Natural killer cell (primary cell): ENCODE measurements around the gene PLCB1. TPM values are rescaled to one million over a fixed set of nuclear protein-coding genes. Genes with fewer than 3 reads are reported as not detected.

Experiments
- ATAC-seq, 3 donors: fragments of 150-1000 bp in 2 of 3; fragments of 200-7000 bp in 1 of 3; cut with Tn5 transposase; 1 replicate in 1 of 3; 2 replicates in 2 of 3; pipeline ENCODE4 v1.10.0; 2021; ENCODE audit warnings: mild to moderate bottlenecking in 2 of 3, moderate library complexity in 2 of 3
- DNase-seq, 2 donors: peaks; one replicate each; pipeline versions ENCODE4 v3.0.0 to v3.0.0-alpha.2; 2013 to 2021; ENCODE audit warnings: mixed read lengths in 1 of 2
- H3K27ac ChIP-seq: one replicate; pipeline ENCODE4 v1.5.1; 2013; ENCODE audit warnings: mild to moderate bottlenecking, low read length
- H3K27me3 ChIP-seq: one replicate; pipeline ENCODE4 v1.6.1; 2013; ENCODE audit warnings: low read length; ENCODE audit not compliant: control insufficient read depth, insufficient read depth
- H3K36me3 ChIP-seq: one replicate; pipeline ENCODE4 v1.6.1; 2013; ENCODE audit warnings: low read length; ENCODE audit not compliant: control insufficient read depth, insufficient read depth
- H3K4me1 ChIP-seq: one replicate; pipeline ENCODE4 v1.6.1; 2013; ENCODE audit warnings: low read length; ENCODE audit not compliant: control insufficient read depth, insufficient read depth
- H3K4me3 ChIP-seq: one replicate; pipeline ENCODE4 v1.5.1; 2013; ENCODE audit warnings: low read length
- H3K9me3 ChIP-seq: one replicate; pipeline ENCODE4 v1.6.1; 2013; ENCODE audit warnings: low read length; ENCODE audit not compliant: control insufficient read depth, insufficient read depth
- H3K27ac Mint-ChIP-seq, 2 donors: one replicate each; pipeline ENCODE4 v1.8.0; 2022; ENCODE audit warnings: mild to moderate bottlenecking in 2 of 2, mixed read lengths in 2 of 2, moderate library complexity in 1 of 2
- H3K27me3 Mint-ChIP-seq, 2 donors: one replicate each; pipeline ENCODE4 v1.8.0; 2022; ENCODE audit warnings: low read depth in 2 of 2, mixed read lengths in 2 of 2
- H3K36me3 Mint-ChIP-seq: one replicate; pipeline ENCODE4 v1.8.0; 2022; ENCODE audit warnings: mixed read lengths
- H3K4me1 Mint-ChIP-seq, 2 donors: one replicate each; pipeline ENCODE4 v1.8.0; 2022; ENCODE audit warnings: mixed read lengths in 2 of 2
- H3K4me3 Mint-ChIP-seq: one replicate; pipeline ENCODE4 v1.8.0; 2022; ENCODE audit warnings: mild to moderate bottlenecking, moderate library complexity, mixed read lengths
- H3K9me3 Mint-ChIP-seq, 2 donors: one replicate each; pipeline ENCODE4 v1.8.0; 2022; ENCODE audit warnings: mixed read lengths in 2 of 2
- WGBS: methylation state at CpG from one replicate; pipeline ENCODE4 v1.1.7; 2013; ENCODE audit warnings: missing lambda C conversion rate; ENCODE audit not compliant: insufficient coverage; 5-methylcytosine and 5-hydroxymethylcytosine counted together
- intact Hi-C: fragments of 100-400 bp; cut with micrococcal nuclease; formaldehyde crosslinking; loops from one replicate; pipeline ENCODE4 v1.14.2; 2022
- total RNA-seq, 4 donors: library from RNA; stranded (reverse); fragments of 120-200 nt in 1 of 4; gene quantifications; one replicate each; pipeline versions ENCODE4 v1.2.3 to v1.2.4, GENCODE V29; 2013 to 2022
- TF ChIP-seq, protein P1 (sequence below): fragments of 200-600 bp; IDR thresholded peaks from one replicate; pipeline ENCODE4 v1.8.0; 2022; ENCODE audit warnings: antibody characterized with exemption

Gene PLCB1
- total RNA-seq, 3 donors from 2014 or later (not counting 1 experiment from before 2014, with no cell fraction given) = 48.7 to 66.2 (median 57.7) TPM

DNA sequence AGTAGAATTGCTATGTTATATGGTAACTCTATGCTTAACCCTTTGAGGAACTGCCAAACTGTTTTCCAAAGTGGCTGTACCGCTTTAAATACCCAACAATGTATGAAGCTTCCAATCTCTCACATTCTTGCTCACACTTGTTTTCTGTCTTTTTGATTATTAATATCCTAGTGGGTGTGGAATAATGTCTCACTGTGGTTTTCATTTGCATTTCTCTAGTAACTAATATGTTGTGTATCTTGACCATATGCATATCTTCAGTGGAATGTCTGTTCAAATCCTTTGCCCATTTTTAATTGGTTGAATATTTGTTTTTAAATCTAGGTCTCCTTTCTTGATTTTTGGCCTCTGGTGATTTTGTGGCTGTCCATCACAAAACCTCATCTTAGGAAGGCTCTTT lies 759.0 kb downstream of the PLCB1 start:
- Mint-ChIP-seq H3K9me3 (peaks cover 13 to 16% of the 10 kb centered on the region in 2 donors), H3K4me1 (no peaks in the 10 kb centered on the region), H3K27me3 (no peaks in the 10 kb centered on the region), H3K27ac (no peak overlapping the region), H3K4me3 (no peak overlapping the region), H3K36me3 (peaks cover 22% of the 10 kb centered on the region)
- Histone ChIP-seq H3K4me3 (no peak overlapping the region), H3K27ac (no peak overlapping the region), H3K36me3 (no peaks in the 10 kb centered on the region), H3K9me3 (peaks cover 5% of the 10 kb centered on the region), H3K27me3 (no peaks in the 10 kb centered on the region), H3K4me1 (no peaks in the 10 kb centered on the region)
- no CpG with 5 or more reads among the region's 1 CpG for WGBS
- ATAC-seq (no peak), DNase-seq (no peak)
- intact Hi-C loops = no loop called here
- TF ChIP-seq, protein P1, sequence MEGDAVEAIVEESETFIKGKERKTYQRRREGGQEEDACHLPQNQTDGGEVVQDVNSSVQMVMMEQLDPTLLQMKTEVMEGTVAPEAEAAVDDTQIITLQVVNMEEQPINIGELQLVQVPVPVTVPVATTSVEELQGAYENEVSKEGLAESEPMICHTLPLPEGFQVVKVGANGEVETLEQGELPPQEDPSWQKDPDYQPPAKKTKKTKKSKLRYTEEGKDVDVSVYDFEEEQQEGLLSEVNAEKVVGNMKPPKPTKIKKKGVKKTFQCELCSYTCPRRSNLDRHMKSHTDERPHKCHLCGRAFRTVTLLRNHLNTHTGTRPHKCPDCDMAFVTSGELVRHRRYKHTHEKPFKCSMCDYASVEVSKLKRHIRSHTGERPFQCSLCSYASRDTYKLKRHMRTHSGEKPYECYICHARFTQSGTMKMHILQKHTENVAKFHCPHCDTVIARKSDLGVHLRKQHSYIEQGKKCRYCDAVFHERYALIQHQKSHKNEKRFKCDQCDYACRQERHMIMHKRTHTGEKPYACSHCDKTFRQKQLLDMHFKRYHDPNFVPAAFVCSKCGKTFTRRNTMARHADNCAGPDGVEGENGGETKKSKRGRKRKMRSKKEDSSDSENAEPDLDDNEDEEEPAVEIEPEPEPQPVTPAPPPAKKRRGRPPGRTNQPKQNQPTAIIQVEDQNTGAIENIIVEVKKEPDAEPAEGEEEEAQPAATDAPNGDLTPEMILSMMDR = no peak

DNA sequence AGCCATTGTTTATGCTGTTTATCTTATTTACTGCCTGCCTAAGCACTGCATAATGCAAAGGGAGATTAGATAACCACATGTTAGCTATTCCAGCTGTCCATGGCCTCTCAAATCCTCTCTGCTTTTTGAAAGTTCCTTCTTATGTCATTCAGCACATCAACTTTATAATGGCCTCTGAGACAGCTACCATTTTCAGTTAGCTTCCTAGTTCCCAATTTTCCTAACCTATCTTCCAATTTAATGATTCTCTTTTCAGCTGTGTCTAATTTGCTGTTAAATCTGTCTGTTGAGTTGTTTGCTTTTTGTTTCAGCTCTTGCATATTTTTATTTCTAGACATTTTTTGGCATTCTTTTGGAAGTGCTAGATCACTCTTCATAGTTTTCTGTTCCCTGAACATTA lies 763.4 kb downstream of the PLCB1 start:
- Mint-ChIP-seq H3K36me3 (peaks cover 9% of the 10 kb centered on the region), H3K27me3 (no peaks in the 10 kb centered on the region), H3K4me3 (no peak overlapping the region), H3K27ac (no peak overlapping the region), H3K4me1 (no peaks in the 10 kb centered on the region), H3K9me3 (peaks cover 5 to 16% of the 10 kb centered on the region in 2 donors)
- H3K27me3 ChIP-seq = no peaks in the 10 kb centered on the region
- H3K4me3 ChIP-seq = no peak overlapping the region
- no peaks in the 10 kb centered on the region for H3K36me3 ChIP-seq
- intact Hi-C loops = no loop called here
- TF ChIP-seq, protein P1 = no peak
- no peak for ATAC-seq
- no peak for DNase-seq
- no peak overlapping the region for H3K27ac ChIP-seq
- peaks cover 5% of the 10 kb centered on the region for H3K9me3 ChIP-seq
- H3K4me1 ChIP-seq = no peaks in the 10 kb centered on the region

DNA sequence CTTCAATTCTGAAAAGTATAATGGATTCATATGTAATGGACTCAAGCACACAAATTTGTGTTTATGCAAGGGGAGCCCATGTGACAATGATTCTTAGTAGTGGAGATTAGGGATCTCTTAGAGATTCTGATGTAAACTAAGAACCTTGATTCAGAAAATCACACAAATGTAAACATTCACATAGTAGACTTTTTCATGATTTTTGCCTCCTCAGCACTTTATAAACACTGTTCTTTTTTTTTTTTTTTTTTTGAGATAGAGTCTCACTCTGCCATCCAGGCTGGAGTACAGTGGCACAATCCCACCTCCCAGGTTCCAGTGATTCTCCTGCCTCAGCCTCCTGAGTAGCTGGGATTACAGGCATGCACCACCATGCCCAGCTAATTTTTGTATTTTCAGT lies 766.8 kb downstream of the PLCB1 start:
- H3K9me3 Mint-ChIP-seq = peaks cover 0 to 14% of the 10 kb centered on the region in 2 donors
- intact Hi-C loops = no loop called here
- Histone ChIP-seq H3K36me3 (no peaks in the 10 kb centered on the region), H3K27ac (no peak overlapping the region), H3K9me3 (peaks cover 5% of the 10 kb centered on the region), H3K27me3 (no peaks in the 10 kb centered on the region), H3K4me3 (no peak overlapping the region), H3K4me1 (no peaks in the 10 kb centered on the region)
- no peak overlapping the region for H3K4me3 Mint-ChIP-seq
- H3K27ac Mint-ChIP-seq = no peak overlapping the region
- ATAC-seq (no peak), DNase-seq (no peak)
- H3K36me3 Mint-ChIP-seq = peaks cover 9% of the 10 kb centered on the region
- H3K4me1 Mint-ChIP-seq = no peaks in the 10 kb centered on the region
- TF ChIP-seq, protein P1 = no peak
- H3K27me3 Mint-ChIP-seq = no peaks in the 10 kb centered on the region

DNA sequence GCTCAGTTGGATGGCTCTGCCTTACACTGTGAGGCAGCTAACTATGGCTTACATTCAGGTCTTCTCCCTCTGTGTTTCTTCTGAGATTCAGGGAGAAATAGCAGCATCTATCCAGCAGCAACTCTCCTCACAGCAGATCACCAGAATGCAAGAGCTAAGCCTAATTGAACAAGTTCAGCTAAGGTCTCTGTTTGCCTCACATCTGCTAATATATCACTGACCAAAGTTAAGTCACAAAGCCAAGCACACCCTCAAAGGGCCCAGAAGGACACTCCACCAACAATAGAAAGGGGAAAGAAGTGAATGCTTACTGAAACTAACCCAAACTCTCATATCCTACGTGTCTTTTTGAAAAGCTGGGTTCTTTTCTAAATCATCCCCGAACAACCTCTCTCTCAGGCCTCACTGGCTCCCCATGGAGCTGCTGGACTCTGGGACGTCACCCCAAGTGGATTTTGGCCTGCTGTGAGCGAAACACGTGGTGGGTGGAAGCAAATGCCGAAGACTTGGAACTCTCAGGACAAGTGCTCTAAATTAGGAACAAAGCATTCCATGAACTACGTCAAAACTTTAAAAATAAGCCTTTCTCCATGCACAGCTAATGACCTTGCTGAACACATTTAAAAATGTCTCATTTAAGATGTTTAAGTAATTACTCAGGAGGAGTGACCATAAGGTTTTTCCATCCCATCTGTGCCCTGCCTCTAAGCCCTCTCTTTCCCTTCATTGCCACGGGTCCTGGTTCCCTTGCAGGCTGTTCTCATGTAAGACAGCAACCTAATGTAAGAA lies 769.4 kb downstream of the PLCB1 start:
- TF ChIP-seq, protein P1 = no peak
- Histone ChIP-seq H3K4me1 (no peaks in the 10 kb centered on the region), H3K9me3 (no peaks in the 10 kb centered on the region), H3K36me3 (no peaks in the 10 kb centered on the region), H3K27ac (no peak overlapping the region), H3K27me3 (no peaks in the 10 kb centered on the region), H3K4me3 (no peak overlapping the region)
- Mint-ChIP-seq H3K4me3 (no peak overlapping the region), H3K4me1 (no peaks in the 10 kb centered on the region), H3K9me3 (no peaks in the 10 kb centered on the region), H3K27me3 (no peaks in the 10 kb centered on the region), H3K27ac (no peak overlapping the region), H3K36me3 (no peaks in the 10 kb centered on the region)
- DNase-seq (no peak), ATAC-seq (no peak)
- intact Hi-C loops = no loop called here
- 79% methylated on average over 7 of the region's 8 CpGs for WGBS
